Activated T-helper 1 cell treated with anti-CD3 and anti-CD28 coated beads, Interleukin-12 subunit alpha, Interleukin-12 subunit beta, Interleukin-2, Interleukin-4 antibody, amounts not matched to agents 30 ng/mL and 10 ng/mL and 1 ng/mL, durations not matched to agents 14 hours and 24 hours and 36 hours (primary cell): ENCODE data around the gene BCL2. TPM values are rescaled to one million over a fixed set of nuclear protein-coding genes. Genes with fewer than 3 reads are reported as not detected.

Experiments used
- DNase-seq: peaks from one replicate; pipeline ENCODE4 v3.0.0; 2021; ENCODE audit warnings: low spot score
- H3K27ac Mint-ChIP-seq: one replicate; pipeline ENCODE4 v1.8.0; 2021; ENCODE audit warnings: mild to moderate bottlenecking, mixed read lengths
- H3K27me3 Mint-ChIP-seq: one replicate; pipeline ENCODE4 v1.8.0; 2022; ENCODE audit warnings: mild to moderate bottlenecking, moderate library complexity, mixed read lengths; ENCODE audit not compliant: insufficient read depth
- H3K36me3 Mint-ChIP-seq: one replicate; pipeline ENCODE4 v1.8.0; 2021; ENCODE audit warnings: low read depth, mixed read lengths
- H3K4me1 Mint-ChIP-seq: one replicate; pipeline ENCODE4 v1.8.0; 2021; ENCODE audit warnings: low read depth, mixed read lengths
- H3K4me3 Mint-ChIP-seq: one replicate; pipeline ENCODE4 v1.8.0; 2021; ENCODE audit warnings: mild to moderate bottlenecking, moderate library complexity, mixed read lengths
- H3K9me3 Mint-ChIP-seq: one replicate; pipeline ENCODE4 v1.8.0; 2021; ENCODE audit warnings: mixed read lengths
- intact Hi-C: fragments of 100-400 bp; cut with micrococcal nuclease; formaldehyde crosslinking; loops from one replicate; pipeline ENCODE4 v1.15.1; 2024
- total RNA-seq: library from RNA; stranded (reverse); gene quantifications from 2 replicates; pipeline ENCODE4 v1.2.3, GENCODE V29; 2022

Gene BCL2
- total RNA-seq, 1 donor from 2014 or later: 97.1 TPM

GRCh38 chr18:63152096-63152495 is 167.5 kb downstream of the BCL2 start:
- Mint-ChIP-seq H3K9me3 (no peaks in the 10 kb centered on the region), H3K36me3 (peaks cover 34% of the 10 kb centered on the region), H3K27me3 (no peaks in the 10 kb centered on the region), H3K27ac (peak overlapping the region; percentile 73), H3K4me1 (peaks cover 80% of the 10 kb centered on the region), H3K4me3 (peak overlapping the region; percentile 10)
- intact Hi-C loops: no loop called here
- no peak for DNase-seq

GRCh38 chr18:63151539-63151938 is 168.0 kb downstream of the BCL2 start:
- H3K27ac Mint-ChIP-seq: no peak overlapping the region
- H3K4me3 Mint-ChIP-seq: no peak overlapping the region

GRCh38 chr18:63150942-63151421 is 168.6 kb downstream of the BCL2 start:
- no peaks in the 10 kb centered on the region for H3K9me3 Mint-ChIP-seq
- peaks cover 69% of the 10 kb centered on the region for H3K4me1 Mint-ChIP-seq
- H3K27me3 Mint-ChIP-seq: no peaks in the 10 kb centered on the region
- peaks cover 33% of the 10 kb centered on the region for H3K36me3 Mint-ChIP-seq
- peak overlapping the region; percentile 79 for H3K27ac Mint-ChIP-seq
- peak overlapping the region; percentile 21 for H3K4me3 Mint-ChIP-seq
- intact Hi-C loops: no loop called here
- DNase-seq: no peak

More at GRCh38 chr18:63151539-63151938, 168.0 kb downstream of the BCL2 start:
- intact Hi-C loops: no loop called here
- no peaks in the 10 kb centered on the region for H3K27me3 Mint-ChIP-seq
- no peak for DNase-seq
- H3K4me1 Mint-ChIP-seq: peaks cover 74% of the 10 kb centered on the region
- no peaks in the 10 kb centered on the region for H3K9me3 Mint-ChIP-seq
- peaks cover 33% of the 10 kb centered on the region for H3K36me3 Mint-ChIP-seq

- intact Hi-C loops: no loop called here
- H3K27me3 Mint-ChIP-seq: no peaks in the 10 kb centered on the region
- peaks cover 33% of the 10 kb centered on the region for H3K36me3 Mint-ChIP-seq
- no peak overlapping the region for H3K27ac Mint-ChIP-seq
- DNase-seq: no peak
- H3K4me1 Mint-ChIP-seq: peaks cover 62% of the 10 kb centered on the region
- no peak overlapping the region for H3K4me3 Mint-ChIP-seq
- H3K9me3 Mint-ChIP-seq: no peaks in the 10 kb centered on the region
These were observed 169.2 kb downstream of the BCL2 start for GRCh38 chr18:63150326-63150725.

- peaks cover 51% of the 10 kb centered on the region for H3K4me1 Mint-ChIP-seq
- H3K4me3 Mint-ChIP-seq: no peak overlapping the region
- no peaks in the 10 kb centered on the region for H3K27me3 Mint-ChIP-seq
- peaks cover 31% of the 10 kb centered on the region for H3K36me3 Mint-ChIP-seq
- no peak for DNase-seq
- intact Hi-C loops: no loop called here
- no peaks in the 10 kb centered on the region for H3K9me3 Mint-ChIP-seq
- H3K27ac Mint-ChIP-seq: no peak overlapping the region
These were observed 170.3 kb downstream of the BCL2 start for GRCh38 chr18:63149302-63149587.

GRCh38 chr18:63148449-63149301 is 170.9 kb downstream of the BCL2 start:
- no peak for DNase-seq
- Mint-ChIP-seq H3K36me3 (peaks cover 29% of the 10 kb centered on the region), H3K27ac (peak overlapping the region; percentile 61), H3K27me3 (no peaks in the 10 kb centered on the region), H3K4me3 (no peak overlapping the region), H3K9me3 (no peaks in the 10 kb centered on the region), H3K4me1 (peaks cover 46% of the 10 kb centered on the region)
- intact Hi-C loops: no loop called here

GRCh38 chr18:63147973-63148372 is 171.6 kb downstream of the BCL2 start:
- Mint-ChIP-seq H3K27ac (no peak overlapping the region), H3K9me3 (no peaks in the 10 kb centered on the region), H3K36me3 (peaks cover 30% of the 10 kb centered on the region), H3K4me3 (no peak overlapping the region), H3K27me3 (no peaks in the 10 kb centered on the region), H3K4me1 (peaks cover 42% of the 10 kb centered on the region)
- no peak for DNase-seq
- intact Hi-C loops: no loop called here

- Mint-ChIP-seq H3K4me1 (peaks cover 38% of the 10 kb centered on the region), H3K4me3 (no peak overlapping the region)
These were observed 172.7 kb downstream of the BCL2 start for GRCh38 chr18:63146828-63147409.

DNA sequence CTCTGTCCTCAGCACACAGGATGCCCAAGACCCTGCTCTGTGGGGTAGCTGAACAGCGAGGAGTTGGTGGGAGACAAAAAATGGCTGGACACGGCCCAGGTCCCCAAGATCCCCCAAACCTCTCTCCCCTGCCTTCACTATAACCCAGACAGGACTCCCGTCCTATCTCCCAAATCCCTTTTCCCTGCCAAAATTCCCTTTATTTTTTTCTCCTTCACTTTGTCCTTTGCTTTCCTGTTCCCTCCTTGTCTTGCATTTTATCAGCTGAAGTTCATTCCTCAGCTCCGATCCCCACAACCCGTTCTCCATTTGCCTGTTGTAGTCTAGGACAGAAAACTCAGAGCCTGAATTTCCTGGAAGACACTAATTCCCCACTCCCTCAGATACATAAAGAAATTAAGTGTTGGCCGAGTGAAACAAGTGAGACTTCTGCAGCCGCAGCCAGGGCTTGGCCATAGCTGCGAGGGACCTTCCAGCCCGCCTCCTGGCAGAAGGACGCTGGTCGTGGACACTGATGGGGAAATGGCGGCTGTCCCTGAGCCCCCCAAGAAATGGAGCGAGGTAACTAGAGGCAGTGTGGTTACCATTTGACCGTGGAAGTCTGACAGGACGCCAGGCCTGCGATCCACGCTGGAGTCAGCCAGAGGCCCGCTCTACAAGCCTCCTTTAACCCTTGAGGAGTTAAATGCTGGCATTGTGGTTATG is 173.6 kb downstream of the BCL2 start:
- Mint-ChIP-seq H3K4me1 (peaks cover 36% of the 10 kb centered on the region), H3K4me3 (no peak overlapping the region), H3K27me3 (no peaks in the 10 kb centered on the region), H3K27ac (peak overlapping the region; percentile 44), H3K36me3 (peaks cover 42% of the 10 kb centered on the region), H3K9me3 (no peaks in the 10 kb centered on the region)
- intact Hi-C loops: no loop called here
- DNase-seq: no peak

More at GRCh38 chr18:63146828-63147409, 172.7 kb downstream of the BCL2 start:
- no peak for DNase-seq
- Mint-ChIP-seq H3K9me3 (no peaks in the 10 kb centered on the region), H3K27ac (no peak overlapping the region), H3K36me3 (peaks cover 35% of the 10 kb centered on the region), H3K27me3 (no peaks in the 10 kb centered on the region)
- intact Hi-C loops: no loop called here

- intact Hi-C loops: no loop called here
- H3K27ac Mint-ChIP-seq: no peak overlapping the region
- H3K36me3 Mint-ChIP-seq: peaks cover 44% of the 10 kb centered on the region
- H3K27me3 Mint-ChIP-seq: no peaks in the 10 kb centered on the region
- H3K9me3 Mint-ChIP-seq: no peaks in the 10 kb centered on the region
- no peak for DNase-seq
- H3K4me3 Mint-ChIP-seq: no peak overlapping the region
- H3K4me1 Mint-ChIP-seq: peaks cover 36% of the 10 kb centered on the region
These were observed 174.3 kb downstream of the BCL2 start for GRCh38 chr18:63145166-63145850.

GRCh38 chr18:63144748-63145147 is 174.8 kb downstream of the BCL2 start:
- Mint-ChIP-seq H3K4me1 (peaks cover 39% of the 10 kb centered on the region), H3K27ac (no peak overlapping the region), H3K36me3 (peaks cover 47% of the 10 kb centered on the region), H3K4me3 (no peak overlapping the region), H3K27me3 (no peaks in the 10 kb centered on the region), H3K9me3 (no peaks in the 10 kb centered on the region)
- intact Hi-C loops: no loop called here
- no peak for DNase-seq

GRCh38 chr18:63143330-63143771 is 176.2 kb downstream of the BCL2 start:
- peaks cover 39% of the 10 kb centered on the region for H3K36me3 Mint-ChIP-seq
- H3K9me3 Mint-ChIP-seq: no peaks in the 10 kb centered on the region
- DNase-seq: no peak
- intact Hi-C loops: no loop called here
- H3K27ac Mint-ChIP-seq: no peak overlapping the region
- H3K27me3 Mint-ChIP-seq: no peaks in the 10 kb centered on the region
- peaks cover 41% of the 10 kb centered on the region for H3K4me1 Mint-ChIP-seq
- no peak overlapping the region for H3K4me3 Mint-ChIP-seq
